Muscle layer of duodenum (tissue), 2 donors: ENCODE measurements around the gene GRK5.
A peak's percentile ranks its signal among the peaks of the same experiment; 100 is the strongest.

Source experiments
- H3K27ac ChIP-seq: one replicate; pipeline ENCODE4 v1.7.0; 2013; ENCODE audit warnings: mild to moderate bottlenecking, low read length
- H3K27me3 ChIP-seq: one replicate; pipeline ENCODE4 v1.7.0; 2013; ENCODE audit warnings: low read depth, mild to moderate bottlenecking, control low read depth, low read length
- H3K36me3 ChIP-seq, 2 donors: one replicate each; pipeline ENCODE4 v1.7.0; 2013; ENCODE audit warnings: low read length in 2 of 2, control low read depth in 1 of 2, mild to moderate bottlenecking in 1 of 2; ENCODE audit not compliant: insufficient read depth in 2 of 2, control insufficient read depth in 1 of 2
- H3K4me1 ChIP-seq, 2 donors: one replicate each; pipeline ENCODE4 v1.7.0; 2013; ENCODE audit warnings: low read length in 2 of 2, mild to moderate bottlenecking in 2 of 2, control low read depth in 1 of 2, moderate library complexity in 1 of 2; ENCODE audit not compliant: insufficient read depth in 2 of 2, control insufficient read depth in 1 of 2
- H3K4me3 ChIP-seq, 2 donors: one replicate each; pipeline ENCODE4 v1.7.0; 2013; ENCODE audit warnings: low read length in 2 of 2, low read depth in 1 of 2, mild to moderate bottlenecking in 1 of 2
- H3K9me3 ChIP-seq, 2 donors: one replicate each; pipeline ENCODE4 v1.7.0; 2013; ENCODE audit warnings: low read length in 2 of 2, control low read depth in 1 of 2, mild to moderate bottlenecking in 1 of 2; ENCODE audit not compliant: control insufficient read depth in 1 of 2
- donor health status: healthy.

Gene GRK5

DNA sequence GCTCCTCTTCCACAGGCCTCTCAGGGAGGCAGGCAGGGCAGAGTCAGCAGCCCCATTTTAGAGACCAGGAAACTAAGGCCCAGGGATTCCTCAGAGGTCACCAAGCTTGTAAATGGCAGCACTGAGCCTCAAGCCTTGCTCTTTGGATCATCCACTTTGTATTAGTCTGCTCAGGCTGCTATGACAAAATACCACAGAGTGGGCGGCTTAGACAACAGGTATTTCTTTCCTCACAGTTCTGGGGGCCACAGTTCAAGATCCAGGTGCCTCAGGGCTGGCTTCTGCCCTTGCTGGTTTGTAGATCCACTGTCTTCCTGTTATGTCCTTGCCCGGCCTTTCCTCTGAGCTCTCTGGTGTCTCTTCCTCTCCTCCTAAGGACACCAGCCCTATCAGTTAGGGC lies 151.2 kb downstream of the GRK5 start:
- Histone ChIP-seq H3K27me3 (no peaks in the 10 kb centered on the region), H3K4me3 (no peak overlapping the region), H3K36me3 (peaks cover 0 to 3% of the 10 kb centered on the region in 2 donors), H3K27ac (no peak overlapping the region), H3K9me3 (peaks cover 0 to 8% of the 10 kb centered on the region in 2 donors), H3K4me1 (peaks cover 9 to 20% of the 10 kb centered on the region in 2 donors)

DNA sequence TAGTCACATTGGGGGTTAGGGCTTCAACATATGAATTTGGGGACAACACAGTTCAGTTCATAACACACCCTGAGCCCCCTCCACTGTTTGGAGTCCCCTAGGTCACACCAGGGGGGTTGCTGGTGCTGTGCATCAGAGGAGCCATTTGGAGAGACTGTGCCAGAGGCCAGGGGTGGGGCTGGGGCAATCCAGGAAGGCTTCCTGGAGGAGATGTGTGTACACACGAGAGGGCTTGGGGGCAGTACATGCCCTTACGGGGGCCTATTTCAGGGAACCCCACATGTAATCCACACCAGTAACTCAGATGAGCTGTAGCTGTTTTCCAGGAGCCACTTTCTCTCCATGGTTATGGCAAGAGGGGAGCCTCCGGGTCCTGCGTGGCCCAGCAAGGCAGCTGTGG lies 151.7 kb downstream of the GRK5 start:
- H3K27me3 ChIP-seq, result no peaks in the 10 kb centered on the region
- H3K36me3 ChIP-seq, result peaks cover 0 to 3% of the 10 kb centered on the region in 2 donors
- H3K9me3 ChIP-seq, result peaks cover 0 to 8% of the 10 kb centered on the region in 2 donors
- no peak overlapping the region for H3K4me3 ChIP-seq
- peaks cover 9 to 18% of the 10 kb centered on the region in 2 donors for H3K4me1 ChIP-seq
- H3K27ac ChIP-seq, result no peak overlapping the region

DNA sequence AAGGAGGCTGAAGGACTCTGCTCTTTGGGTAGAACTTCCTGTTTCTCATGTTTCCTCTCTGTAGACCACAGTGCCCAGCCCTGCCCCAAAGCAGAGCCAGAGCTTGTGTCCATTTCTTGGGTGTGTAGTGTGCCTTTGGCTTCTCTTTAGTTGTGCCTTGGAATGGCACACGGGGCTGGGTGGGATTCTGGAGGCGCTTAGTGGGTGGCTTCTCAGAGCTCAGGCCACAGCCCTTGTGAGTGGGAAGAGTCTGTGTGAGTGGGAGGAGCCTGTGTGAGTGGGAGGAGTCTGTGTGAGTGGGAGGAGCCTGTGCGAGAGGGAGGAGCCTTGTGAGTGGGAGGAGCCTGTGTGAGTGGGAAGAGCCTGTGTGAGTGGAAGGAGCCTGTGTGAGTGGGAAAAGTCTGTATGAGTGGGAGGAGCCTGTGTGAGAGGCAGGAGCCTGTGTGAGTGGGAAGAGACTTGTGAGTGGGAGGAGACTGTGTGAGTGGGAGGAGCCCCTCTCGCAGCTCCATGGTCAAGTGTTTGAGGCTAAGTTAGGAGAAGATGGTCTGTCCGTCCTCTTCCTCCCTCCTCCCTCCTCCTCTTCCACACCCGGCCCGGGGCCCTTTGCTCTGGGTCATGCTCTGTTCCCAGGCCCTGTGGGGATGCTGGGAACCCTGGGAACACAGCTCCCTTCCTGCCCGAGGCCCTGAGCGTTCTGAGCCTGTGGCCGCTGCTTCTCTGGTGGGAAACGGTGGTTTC lies 153.0 kb downstream of the GRK5 start:
- H3K4me1 ChIP-seq, result peaks cover 9 to 21% of the 10 kb centered on the region in 2 donors

GRCh38 chr10:119361037-119361436 lies 153.7 kb downstream of the GRK5 start:
- Histone ChIP-seq H3K4me1 (peaks cover 9 to 28% of the 10 kb centered on the region in 2 donors), H3K4me3 (no peak overlapping the region), H3K9me3 (peaks cover 0 to 5% of the 10 kb centered on the region in 2 donors), H3K27ac (no peak overlapping the region), H3K36me3 (no peaks in the 10 kb centered on the region), H3K27me3 (no peaks in the 10 kb centered on the region)

More for the DNA sequence above, 153.0 kb downstream of the GRK5 start:
- H3K36me3 ChIP-seq, result peaks cover 0 to 3% of the 10 kb centered on the region in 2 donors
- H3K4me3 ChIP-seq, result no peak overlapping the region
- no peaks in the 10 kb centered on the region for H3K27me3 ChIP-seq
- peaks cover 0 to 8% of the 10 kb centered on the region in 2 donors for H3K9me3 ChIP-seq
- H3K27ac ChIP-seq, result no peak overlapping the region

DNA sequence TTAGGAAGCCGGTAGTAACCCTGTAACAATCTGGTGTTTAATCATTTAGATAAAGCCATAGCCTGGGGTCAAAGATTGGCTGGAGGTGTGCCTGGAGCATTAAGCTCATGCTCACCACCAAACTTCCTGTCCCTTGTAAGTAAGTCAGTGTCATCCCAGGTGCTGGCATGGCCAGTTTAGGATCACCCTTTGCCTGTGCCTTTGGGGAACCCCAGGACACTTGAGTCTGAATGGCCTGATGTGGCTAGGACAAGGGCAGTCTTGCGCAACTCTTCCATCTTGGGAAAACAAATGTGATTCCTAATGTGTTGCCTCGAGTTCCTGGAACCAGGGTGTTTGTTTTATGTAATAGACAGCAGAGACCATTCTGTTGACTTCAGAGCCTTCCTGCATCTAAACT lies 154.8 kb downstream of the GRK5 start:
- H3K36me3 ChIP-seq, result no peaks in the 10 kb centered on the region
- H3K27ac ChIP-seq, result peak overlapping the region; percentile 7
- peaks cover 9 to 25% of the 10 kb centered on the region in 2 donors for H3K4me1 ChIP-seq
- H3K9me3 ChIP-seq, result no peaks in the 10 kb centered on the region
- no peaks in the 10 kb centered on the region for H3K27me3 ChIP-seq
- H3K4me3 ChIP-seq, result no peak overlapping the region

GRCh38 chr10:119364645-119365600 lies 157.6 kb downstream of the GRK5 start:
- no peak overlapping the region for H3K4me3 ChIP-seq
- no peaks in the 10 kb centered on the region for H3K27me3 ChIP-seq
- H3K27ac ChIP-seq, result no peak overlapping the region
- H3K4me1 ChIP-seq, result peaks cover 17 to 18% of the 10 kb centered on the region in 2 donors
- no peaks in the 10 kb centered on the region for H3K36me3 ChIP-seq
- H3K9me3 ChIP-seq, result no peaks in the 10 kb centered on the region

- no peaks in the 10 kb centered on the region for H3K36me3 ChIP-seq
- H3K27ac ChIP-seq, result no peak overlapping the region
- no peak overlapping the region for H3K4me3 ChIP-seq
- H3K27me3 ChIP-seq, result no peaks in the 10 kb centered on the region
- H3K9me3 ChIP-seq, result no peaks in the 10 kb centered on the region
- peaks cover 17 to 18% of the 10 kb centered on the region in 2 donors for H3K4me1 ChIP-seq
Observed at GRCh38 chr10:119365773-119366599, 158.6 kb downstream of the GRK5 start.

- Histone ChIP-seq H3K4me1 (peaks cover 7 to 23% of the 10 kb centered on the region in 2 donors), H3K9me3 (no peaks in the 10 kb centered on the region), H3K27me3 (no peaks in the 10 kb centered on the region), H3K27ac (no peak overlapping the region), H3K4me3 (no peak overlapping the region), H3K36me3 (no peaks in the 10 kb centered on the region)
Observed at GRCh38 chr10:119367841-119368549, 160.6 kb downstream of the GRK5 start.

DNA sequence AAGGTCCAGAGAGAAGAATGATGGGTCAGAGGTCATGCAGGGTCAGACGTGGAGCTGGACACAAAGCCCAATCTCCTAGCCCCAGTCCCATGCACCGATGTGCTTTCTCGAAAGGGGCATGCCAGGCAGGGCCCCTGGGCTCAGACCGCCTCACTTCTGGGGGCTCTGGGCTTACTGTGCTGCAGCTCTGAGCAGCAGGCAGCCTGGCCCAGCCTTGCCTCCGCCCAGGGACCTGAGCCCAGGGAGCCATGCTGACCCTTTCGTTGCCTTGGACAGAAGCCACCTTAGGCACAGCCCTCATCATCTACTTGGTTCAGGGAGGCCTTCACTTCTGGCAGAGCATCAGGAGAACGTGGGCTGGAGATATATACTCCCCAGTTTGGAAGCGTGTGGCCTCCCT lies 161.2 kb downstream of the GRK5 start:
- Histone ChIP-seq H3K4me3 (no peak overlapping the region), H3K27ac (no peak overlapping the region), H3K4me1 (peaks cover 7 to 23% of the 10 kb centered on the region in 2 donors), H3K9me3 (no peaks in the 10 kb centered on the region), H3K36me3 (no peaks in the 10 kb centered on the region), H3K27me3 (no peaks in the 10 kb centered on the region)

DNA sequence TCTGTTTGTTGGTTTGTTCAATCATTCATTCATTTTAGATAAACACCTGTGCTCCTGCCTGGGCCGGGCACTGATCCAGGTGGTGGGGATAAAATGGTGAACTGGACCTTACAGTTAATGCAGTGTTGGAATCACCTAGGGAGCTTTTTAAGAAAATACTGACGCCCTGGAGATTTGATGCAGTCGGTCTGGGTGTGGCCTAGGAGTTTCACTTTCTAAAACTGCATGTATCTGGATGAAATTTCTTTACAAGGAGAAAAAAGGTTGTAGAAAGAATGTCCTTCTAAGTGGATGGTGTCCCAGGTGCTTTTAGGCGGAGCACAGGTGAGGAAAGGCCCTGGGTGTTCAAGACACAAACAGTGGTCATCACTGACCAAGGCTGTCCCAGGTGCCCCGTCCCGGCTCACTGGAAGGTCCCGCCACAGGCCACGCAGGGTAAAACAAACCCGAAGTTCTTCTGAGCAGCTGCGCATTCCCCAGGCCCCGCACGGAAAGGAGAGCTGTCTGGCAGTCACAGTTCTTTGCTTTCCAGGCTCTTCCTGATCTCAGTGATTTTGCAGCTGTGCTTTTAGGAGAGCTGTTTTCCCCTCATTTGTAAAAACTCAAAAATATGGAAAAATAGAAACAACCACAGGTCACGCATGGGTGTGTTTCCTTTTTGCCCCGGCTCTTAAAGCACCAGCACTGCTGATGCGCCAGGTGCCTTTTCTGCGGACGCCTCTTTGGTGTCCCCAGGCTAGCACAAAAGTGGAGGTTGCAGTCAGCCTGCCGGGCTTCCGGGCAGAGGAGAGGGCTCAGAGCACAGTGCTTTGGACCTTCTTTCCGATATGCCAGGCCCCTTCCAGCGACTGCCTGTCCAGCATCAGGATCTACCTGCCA lies 161.9 kb downstream of the GRK5 start:
- Histone ChIP-seq H3K4me3 (no peak overlapping the region), H3K9me3 (no peaks in the 10 kb centered on the region), H3K27me3 (no peaks in the 10 kb centered on the region), H3K36me3 (no peaks in the 10 kb centered on the region), H3K4me1 (peaks cover 7 to 23% of the 10 kb centered on the region in 2 donors), H3K27ac (no peak overlapping the region)
